Mesothelial cell of epicardium (in vitro differentiated cells): ENCODE results near the gene NCCRP1. TPM values are rescaled to one million over a fixed set of nuclear protein-coding genes. Genes with fewer than 3 reads are reported as not detected.

Source experiments
- DNase-seq, 2 experiments: peaks; one replicate each; pipeline ENCODE4 v3.0.0; 2021; ENCODE audit warnings: low spot score in 2 of 2; ENCODE audit not compliant: unreplicated experiment in 2 of 2
- H3K27ac Mint-ChIP-seq: 2 replicates; pipeline ENCODE4 v1.8.0; 2021; ENCODE audit warnings: mixed read lengths
- H3K27me3 Mint-ChIP-seq: 2 replicates; pipeline ENCODE4 v1.8.0; 2021; ENCODE audit warnings: low read depth, mixed read lengths
- H3K36me3 Mint-ChIP-seq: 2 replicates; pipeline ENCODE4 v1.8.0; 2021; ENCODE audit warnings: mixed read lengths
- H3K4me1 Mint-ChIP-seq: 2 replicates; pipeline ENCODE4 v1.8.0; 2021; ENCODE audit warnings: mixed read lengths
- H3K4me3 Mint-ChIP-seq: 2 replicates; pipeline ENCODE4 v1.8.0; 2021; ENCODE audit warnings: mild to moderate bottlenecking, moderate library complexity, mixed read lengths
- H3K9me3 Mint-ChIP-seq: 2 replicates; pipeline ENCODE4 v1.8.0; 2021; ENCODE audit warnings: mixed read lengths
- CTCF ChIP-seq: fragments of 200-600 bp; sonication (generic); IDR thresholded peaks from one replicate; pipeline ENCODE4 v1.5.0; 2021; ENCODE audit warnings: antibody characterized with exemption; ENCODE audit not compliant: unreplicated experiment
- total RNA-seq: library from RNA; stranded (reverse); gene quantifications from 3 replicates; pipeline ENCODE4 v1.2.1, GENCODE V29; 2021

NCCRP1 gene
- total RNA-seq, 1 donor from 2014 or later, result 11.7 TPM

GRCh38 chr19:39194832-39195542, 1.8 kb upstream of the NCCRP1 start:
- Mint-ChIP-seq H3K4me3 (peak overlapping the region; percentile 15), H3K4me1 (peaks cover 32% of the 10 kb centered on the region), H3K9me3 (no peaks in the 10 kb centered on the region)

GRCh38 chr19:39195755-39196154, 1.0 kb upstream of the NCCRP1 start:
- H3K4me1 Mint-ChIP-seq, result peaks cover 32% of the 10 kb centered on the region
- no peak for TF ChIP-seq CTCF
- no peak overlapping the region for H3K27ac Mint-ChIP-seq
- no peaks in the 10 kb centered on the region for H3K36me3 Mint-ChIP-seq
- no peaks in the 10 kb centered on the region for H3K9me3 Mint-ChIP-seq
- DNase-seq, result no peak
- peak overlapping the region; percentile 15 for H3K4me3 Mint-ChIP-seq
- H3K27me3 Mint-ChIP-seq, result peaks cover 39% of the 10 kb centered on the region

More at GRCh38 chr19:39194832-39195542, 1.8 kb upstream of the NCCRP1 start:
- Mint-ChIP-seq H3K27ac (no peak overlapping the region), H3K27me3 (peaks cover 39% of the 10 kb centered on the region), H3K36me3 (no peaks in the 10 kb centered on the region)
- TF ChIP-seq CTCF, result no peak
- DNase-seq, result no peak

- Mint-ChIP-seq H3K4me3 (peak overlapping the region; percentile 30), H3K9me3 (no peaks in the 10 kb centered on the region), H3K27me3 (peaks cover 43% of the 10 kb centered on the region), H3K4me1 (peaks cover 32% of the 10 kb centered on the region), H3K27ac (no peak overlapping the region), H3K36me3 (no peaks in the 10 kb centered on the region)
- DNase-seq, result no peak
- no peak for TF ChIP-seq CTCF
Measured at GRCh38 chr19:39196320-39196719, 444 bp upstream of the NCCRP1 start.

- H3K27ac Mint-ChIP-seq, result no peak overlapping the region
- peaks cover 30% of the 10 kb centered on the region for H3K4me1 Mint-ChIP-seq
- H3K4me3 Mint-ChIP-seq, result peak overlapping the region; percentile 54
- no peak for TF ChIP-seq CTCF
- DNase-seq, result no peak
- H3K27me3 Mint-ChIP-seq, result peaks cover 43% of the 10 kb centered on the region
- no peaks in the 10 kb centered on the region for H3K36me3 Mint-ChIP-seq
- no peaks in the 10 kb centered on the region for H3K9me3 Mint-ChIP-seq
Measured at GRCh38 chr19:39197808-39198207, 1.0 kb downstream of the NCCRP1 start.

- Mint-ChIP-seq H3K27me3 (peaks cover 45% of the 10 kb centered on the region), H3K9me3 (no peaks in the 10 kb centered on the region), H3K36me3 (no peaks in the 10 kb centered on the region), H3K27ac (no peak overlapping the region), H3K4me1 (peaks cover 21% of the 10 kb centered on the region), H3K4me3 (no peak overlapping the region)
- TF ChIP-seq CTCF, result no peak
- DNase-seq, result no peak
Measured at GRCh38 chr19:39199025-39199424, 2.3 kb downstream of the NCCRP1 start.
